GM19395 (cell line): Measurements from ENCODE around the gene CARD8.

Experiments used
- ATAC-seq: cut with Tn5 transposase; IDR thresholded peaks from one replicate; pipeline ENCODE4 v1.9.1; 2021; ENCODE audit warnings: mild to moderate bottlenecking, moderate library complexity; ENCODE audit not compliant: unreplicated experiment

The CARD8 gene

GRCh38 chr19:48175578-48175977 is 80.1 kb downstream of the CARD8 start:
- no peak for ATAC-seq

GRCh38 chr19:48174445-48175030 is 81.2 kb downstream of the CARD8 start:
- no peak for ATAC-seq

GRCh38 chr19:48171710-48172109 is 84.0 kb downstream of the CARD8 start:
- no peak for ATAC-seq

- ATAC-seq = no peak
Observed at GRCh38 chr19:48170817-48171347, 84.8 kb downstream of the CARD8 start.

DNA sequence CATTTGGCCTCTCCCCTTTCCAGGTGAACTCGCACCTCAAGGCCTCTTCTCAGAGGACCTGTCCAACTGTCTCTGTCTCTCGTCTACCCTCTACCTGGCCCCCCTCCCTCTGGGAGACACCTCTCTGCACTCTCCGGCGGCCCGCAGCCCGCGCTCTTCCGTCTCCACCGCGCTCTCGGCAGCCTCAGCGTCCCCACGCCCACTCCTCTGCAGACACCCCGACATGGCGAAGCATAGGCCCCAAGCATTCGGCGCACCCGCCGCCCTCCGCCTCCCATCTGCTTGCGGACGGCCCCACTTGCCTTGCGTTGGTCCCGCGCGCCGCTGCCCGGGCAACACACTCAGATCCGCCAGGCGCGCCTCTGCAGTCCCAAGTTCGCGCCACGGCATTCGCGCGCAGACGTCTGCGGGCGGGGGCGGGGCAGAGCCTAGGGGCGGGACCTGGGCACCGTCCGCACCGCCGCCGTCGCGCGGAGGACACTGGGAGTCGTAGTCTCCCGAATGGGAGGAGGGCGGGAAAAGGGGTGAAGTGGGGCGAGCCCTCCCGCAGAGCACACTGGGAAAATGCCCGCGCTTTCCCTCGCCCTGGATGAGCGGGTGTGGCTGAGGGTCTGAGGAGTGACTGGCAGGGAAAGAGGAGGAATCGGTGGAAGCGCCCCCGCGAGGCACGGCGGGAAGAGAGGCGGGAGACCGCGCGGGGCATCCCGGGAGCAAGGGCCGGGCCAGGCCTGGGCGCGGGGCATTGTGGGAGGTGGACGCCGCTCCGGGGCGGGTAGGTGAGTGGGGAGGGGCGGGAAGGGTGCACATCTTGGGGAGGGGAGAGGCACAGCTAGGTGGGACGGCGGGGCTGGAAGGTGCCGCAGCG is 85.5 kb downstream of the CARD8 start, which contains the start of the genes LIG1 and ZSWIM9:
TSS of gene LIG1 (minus strand) at position 406 of the 865 bp plus-strand sequence. CDS start 4,778 bp downstream, outside the sequence.
TSS of gene ZSWIM9 (plus strand) at position 742 of the 865 bp plus-strand sequence. CDS start 1,123 bp downstream, outside the sequence.
- ATAC-seq = peak; percentile 77

- no peak for ATAC-seq
Observed at GRCh38 chr19:48169578-48169938, 86.2 kb downstream of the CARD8 start.

DNA sequence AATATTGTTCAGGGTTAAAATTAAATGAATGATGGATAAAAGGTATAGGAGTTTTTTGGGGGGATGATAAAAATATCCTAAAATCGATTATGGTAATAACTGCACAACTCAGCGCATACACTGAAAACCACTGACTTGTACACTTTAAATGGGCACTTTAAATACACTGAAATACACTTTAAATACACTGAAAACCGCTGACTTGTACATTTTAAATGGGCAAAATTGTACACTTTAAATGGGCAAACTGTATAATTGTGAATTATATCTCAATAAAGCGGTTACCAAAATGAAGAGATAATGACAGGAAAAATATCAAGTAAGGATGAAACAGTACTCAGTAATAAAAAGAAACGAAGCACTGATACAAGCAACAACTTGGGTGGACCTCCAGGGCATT is 87.0 kb downstream of the CARD8 start:
- ATAC-seq = no peak

GRCh38 chr19:48158210-48158790 is 97.4 kb downstream of the CARD8 start:
- no peak for ATAC-seq
